Esophagus squamous epithelium (tissue), 5 donors: ENCODE measurements around the gene SYT1. TPM values are rescaled to one million over a fixed set of nuclear protein-coding genes. Genes with fewer than 3 reads are reported as not detected.

Source experiments
- DNase-seq: peaks from one replicate; lab custom pipeline; 2025; lab: John Stamatoyannopoulos, UW
- H3K27ac ChIP-seq, 4 donors: fragments of 200-600 bp; sonication (generic); one replicate each; pipeline ENCODE4 v1.5.1; 2016 to 2019; ENCODE audit warnings: mild to moderate bottlenecking in 1 of 4
- H3K27me3 ChIP-seq, 4 donors: fragments of 200-600 bp; sonication (generic); 1 replicate in 3 of 4; 2 replicates in 1 of 4; pipeline versions ENCODE4 v1.5.1 to v1.6.0; 2017 to 2021; ENCODE audit warnings: antibody characterized with exemption in 1 of 4
- H3K36me3 ChIP-seq, 3 donors: fragments of 200-600 bp; sonication (generic); one replicate each; pipeline ENCODE4 v1.5.1; 2016 to 2019
- H3K4me1 ChIP-seq, 3 donors: fragments of 200-600 bp; sonication (generic); one replicate each; pipeline ENCODE4 v1.5.1; 2017 to 2019
- H3K4me3 ChIP-seq, 4 donors: fragments of 200-600 bp; sonication (generic); 1 replicate in 3 of 4; 2 replicates in 1 of 4; pipeline ENCODE4 v1.5.1; 2016 to 2019; ENCODE audit warnings: mild to moderate bottlenecking in 2 of 4, moderate library complexity in 1 of 4
- H3K9me3 ChIP-seq, 3 donors: fragments of 200-600 bp; sonication (generic); one replicate each; pipeline ENCODE4 v1.5.1; 2016 to 2019
- CTCF ChIP-seq, 6 experiments: fragments of 450-650 bp in 4 of 6; fragments of 200-600 bp in 2 of 6; sonication (generic) in 2 of 6; IDR thresholded peaks; one replicate each; pipeline ENCODE4 v1.5.1; 2016 to 2019; ENCODE audit warnings: antibody characterized with exemption in 6 of 6, mild to moderate bottlenecking in 4 of 6, moderate library complexity in 4 of 6
- POLR2A ChIP-seq, 4 donors: fragments of 450-650 bp; IDR thresholded peaks; one replicate each; pipeline ENCODE4 v1.6.1; 2017; ENCODE audit warnings: antibody characterized with exemption in 4 of 4, mild to moderate bottlenecking in 4 of 4, moderate library complexity in 3 of 4
- WGBS, 2 donors: methylation state at CpG; one replicate each; pipeline ENCODE4 v1.1.5; 2018; 5-methylcytosine and 5-hydroxymethylcytosine counted together
- intact Hi-C: fragments of 100-400 bp; cut with DNase I; formaldehyde crosslinking; loops from one replicate; pipeline ENCODE4 v1.15.0; 2022
- total RNA-seq, 4 donors: library from RNA; depleted of rRNA; stranded (reverse); fragments of >200 nt; gene quantifications; one replicate each; pipeline ENCODE4 v1.1.0, GENCODE V29; 2016
- donor health status: DM: yes; HTN: yes; CAD: no.

Gene SYT1
- total RNA-seq, 4 donors from 2014 or later, result 0.26 to 2.7 TPM; not detected in 2

GRCh38 chr12:78916845-78917480 lies 52.4 kb downstream of the SYT1 start:
- Histone ChIP-seq H3K4me1 (no peaks in the 10 kb centered on the region), H3K4me3 (no peak overlapping the region), H3K36me3 (no peaks in the 10 kb centered on the region), H3K27me3 (no peaks in the 10 kb centered on the region), H3K9me3 (no peaks in the 10 kb centered on the region), H3K27ac (no peak overlapping the region)
- TF ChIP-seq POLR2A (IDR thresholded peaks at IDR 0.05) (no peak), CTCF (IDR thresholded peaks at IDR 0.05) (no peak)
- intact Hi-C loops, result no loop called here
- no peak for DNase-seq
- WGBS, 2 donors, result 44 to 56% methylated on average over 3 of the region's 3 CpGs

- Histone ChIP-seq H3K4me3 (no peak overlapping the region), H3K9me3 (no peaks in the 10 kb centered on the region), H3K4me1 (no peaks in the 10 kb centered on the region), H3K36me3 (no peaks in the 10 kb centered on the region), H3K27me3 (no peaks in the 10 kb centered on the region), H3K27ac (no peak overlapping the region)
- intact Hi-C loops, result no loop called here
- TF ChIP-seq POLR2A (IDR thresholded peaks at IDR 0.05), result no peak
- TF ChIP-seq CTCF (IDR thresholded peaks at IDR 0.05), result no peak
- WGBS, 2 donors, result 63 to 70% methylated on average over 5 of the region's 5 CpGs
- DNase-seq, result no peak
Observed at GRCh38 chr12:78917513-78917912, 52.9 kb downstream of the SYT1 start.

- Histone ChIP-seq H3K4me3 (no peak overlapping the region), H3K27me3 (no peaks in the 10 kb centered on the region), H3K27ac (no peak overlapping the region), H3K36me3 (no peaks in the 10 kb centered on the region), H3K9me3 (no peaks in the 10 kb centered on the region), H3K4me1 (no peaks in the 10 kb centered on the region)
- TF ChIP-seq CTCF (IDR thresholded peaks at IDR 0.05) (no peak), POLR2A (IDR thresholded peaks at IDR 0.05) (no peak)
- WGBS, 2 donors, result 37 to 79% methylated on average over 2 of the region's 2 CpGs
- no peak for DNase-seq
- intact Hi-C loops, result no loop called here
Observed at GRCh38 chr12:78918268-78918667, 53.7 kb downstream of the SYT1 start.

- WGBS, 2 donors, result 53 to 59% methylated on average over 5 of the region's 5 CpGs
- DNase-seq, result no peak
- no peak for TF ChIP-seq POLR2A (IDR thresholded peaks at IDR 0.05)
- no peak for TF ChIP-seq CTCF (IDR thresholded peaks at IDR 0.05)
- H3K27ac ChIP-seq, result no peak overlapping the region
- no peaks in the 10 kb centered on the region for H3K27me3 ChIP-seq
- no peaks in the 10 kb centered on the region for H3K36me3 ChIP-seq
- H3K4me3 ChIP-seq, result no peak overlapping the region
- no peaks in the 10 kb centered on the region for H3K4me1 ChIP-seq
- intact Hi-C loops, result no loop called here
- H3K9me3 ChIP-seq, result no peaks in the 10 kb centered on the region
Observed at GRCh38 chr12:78928200-78929074, 63.9 kb downstream of the SYT1 start.

GRCh38 chr12:78929075-78929418 lies 64.5 kb downstream of the SYT1 start:
- TF ChIP-seq CTCF (IDR thresholded peaks at IDR 0.05) (no peak), POLR2A (IDR thresholded peaks at IDR 0.05) (no peak)
- Histone ChIP-seq H3K27ac (no peak overlapping the region), H3K27me3 (no peaks in the 10 kb centered on the region), H3K4me3 (no peak overlapping the region), H3K36me3 (no peaks in the 10 kb centered on the region), H3K4me1 (no peaks in the 10 kb centered on the region), H3K9me3 (no peaks in the 10 kb centered on the region)
- 56 to 63% methylated on average over 6 to 7 of the region's 7 CpGs for WGBS, 2 donors
- intact Hi-C loops, result no loop called here
- DNase-seq, result no peak
